ENCODE data around the gene RBBP4.
A peak's percentile ranks its signal among the peaks of the same experiment; 100 is the strongest.

The RBBP4 gene

GRCh38 chr1:32609180-32609579 lies 41.8 kb upstream of the RBBP4 start (continued):
- TF ChIP-seq MZF1 (tag by site-specific recombination; IDR thresholded peaks at IDR 0.05; ENCODE audit: borderline replicate concordance) (peak; percentile 53; the same call in 1 of the 2 replicates), ZNF654 (tag by site-specific recombination; IDR thresholded peaks at IDR 0.05; ENCODE audit: low read depth) (peak; percentile 54), CTCF (tag by site-specific recombination; IDR thresholded peaks at IDR 0.05) (no peak), ZNF280C (tag by site-specific recombination; IDR thresholded peaks at IDR 0.05) (no peak), KLF7 (tag by site-specific recombination; IDR thresholded peaks at IDR 0.05; ENCODE audit: borderline replicate concordance) (0 out of 2 replicates have a peak, but pooled peaks have one; percentile 47), KLF17 (tag by site-specific recombination; IDR thresholded peaks at IDR 0.05) (no peak), ZNF549 (tag by site-specific recombination; IDR thresholded peaks at IDR 0.05) (no peak), ZIC2 (tag by site-specific recombination; IDR thresholded peaks at IDR 0.05) (no peak), ZNF830 (tag by site-specific recombination; IDR thresholded peaks at IDR 0.05; ENCODE audit: low read depth) (no peak), SP2 (tag by site-specific recombination; IDR thresholded peaks at IDR 0.05) (no peak), ZBTB21 (tag by site-specific recombination; IDR thresholded peaks at IDR 0.05) (peak; percentile 71; the same call in 1 of the 2 replicates), ATF2 (tag by site-specific recombination; IDR thresholded peaks at IDR 0.05; ENCODE audit: low read depth) (no peak), PATZ1 (tag by site-specific recombination; IDR thresholded peaks at IDR 0.05) (no peak), ZNF639 (tag by site-specific recombination; IDR thresholded peaks at IDR 0.05) (no peak; the same call in 1 of the 2 replicates), ZNF560 (tag by site-specific recombination; IDR thresholded peaks at IDR 0.05; ENCODE audit: borderline replicate concordance) (peak; percentile 82)

GRCh38 chr1:32611859-32612188 lies 39.2 kb upstream of the RBBP4 start:
- POLR2A ChIA-PET = interaction anchor here (0.9 to 1.2 kb wide), 2 partner anchors 39 to 210 kb away, joined by 3 to 9 read pairs; partner anchors contain the start of genes RBBP4 and ZBTB8OS
- Histone ChIP-seq H3K27ac (ENCODE audit: extremely low read depth, low read depth, low read length) (no peak overlapping the region), H3K4me1 (ENCODE audit: control insufficient read depth, insufficient read depth, low read length) (no peaks in the 10 kb centered on the region), H3K4me3 (ENCODE audit: low read depth, low read length) (peak overlapping the region; percentile 53), H3K36me3 (ENCODE audit: control insufficient read depth in 2 of 2, insufficient read depth in 1 of 2, low read length in 2 of 2) (peaks cover 0 to 4% of the 10 kb centered on the region in 2 experiments; a peak in 1 of 3 replicates), H3K9me3 (ENCODE audit: control insufficient read depth, insufficient read depth, low read depth, low read length) (no peaks in the 10 kb centered on the region)
- CTCF ChIA-PET = interaction anchor here (0.6 to 1.2 kb wide), 5 partner anchors 9 to 900 kb away, joined by 3 to 4 read pairs (median 3); no protein-coding TSS in a partner anchor
- TF ChIP-seq ZNF362 (tag by site-specific recombination; IDR thresholded peaks at IDR 0.05) (no peak), ZNF596 (tag by site-specific recombination; IDR thresholded peaks at IDR 0.05) (no peak), ZNF10 (tag by site-specific recombination; IDR thresholded peaks at IDR 0.05) (0 out of 2 replicates have a peak, but pooled peaks have one; percentile 51), ZNF664 (tag by site-specific recombination; IDR thresholded peaks at IDR 0.05) (peak; percentile 51; the same call in 1 of the 2 replicates), KLF17 (tag by site-specific recombination; IDR thresholded peaks at IDR 0.05) (peak; percentile 41; the same call in 1 of the 2 replicates), ZNF660 (tag by site-specific recombination; IDR thresholded peaks at IDR 0.05) (0 out of 2 replicates have a peak, but pooled peaks have one; percentile 49), KLF10 (tag by site-specific recombination; IDR thresholded peaks at IDR 0.05) (0 out of 2 replicates have a peak, but pooled peaks have one; percentile 30), ZXDB (tag by site-specific recombination; IDR thresholded peaks at IDR 0.05) (peak; percentile 62; the same call in 1 of the 2 replicates)

Data from HEK293 (cell line).